Measurements from ENCODE around the gene SCCPDH. TPM values are rescaled to one million over a fixed set of nuclear protein-coding genes. Genes with fewer than 3 reads are reported as not detected.

SCCPDH gene
- total and polyA plus RNA-seq, 2 donors (not counting 1 experiment from before 2014, with no cell fraction given) = 47.8 to 58.0 TPM

GRCh38 chr1:246761396-246761795 lies 37.2 kb downstream of the SCCPDH start:
- no peaks in the 10 kb centered on the region for H4K20me1 ChIP-seq (ENCODE audit: control insufficient read depth, extremely low read depth, insufficient read depth, low read length)
- H2AFZ ChIP-seq (ENCODE audit: low read length) = no peak overlapping the region
- H3K4me2 ChIP-seq (ENCODE audit: extremely low read depth, insufficient read depth, low read length) = no peak overlapping the region
- H3K27me3 ChIP-seq (ENCODE audit: control insufficient read depth, insufficient read depth, low read length) = no peaks in the 10 kb centered on the region
- DNase-seq (ENCODE audit: low read depth in 2 of 2) = peak; percentile 4
- no peaks in the 10 kb centered on the region for H3K9me3 ChIP-seq (ENCODE audit: control insufficient read depth, insufficient read depth, low read depth, low read length)
- H3K4me1 ChIP-seq (ENCODE audit: control insufficient read depth, extremely low read depth, insufficient read depth, low read length) = no peaks in the 10 kb centered on the region
- H3K4me3 ChIP-seq (replicated peaks in 1 of 4; ENCODE audit: control extremely low read depth in 1 of 4, insufficient read depth in 1 of 4, low read depth in 3 of 4, low read length in 4 of 4) = no peak overlapping the region
- H3K79me2 ChIP-seq (ENCODE audit: control insufficient read depth, insufficient read depth, low read length) = no peaks in the 10 kb centered on the region
- H3K36me3 ChIP-seq (ENCODE audit: control insufficient read depth, insufficient read depth, low read length) = peaks cover 9% of the 10 kb centered on the region
- TF ChIP-seq CTCF (conservative IDR thresholded peaks at IDR 0.05 in 1 of 2, IDR thresholded peaks at IDR 0.05 in 1 of 2; ENCODE audit: low read depth in 1 of 2, low read length in 2 of 2) (no peak), EZH2 (IDR thresholded peaks at IDR 0.05; ENCODE audit: low read length, missing control alignments) (no peak)
- no peak overlapping the region for H3K9ac ChIP-seq (ENCODE audit: insufficient read depth, low read length)
- H3K27ac ChIP-seq (ENCODE audit: insufficient read depth, low read length) = no peak overlapping the region

DNA sequence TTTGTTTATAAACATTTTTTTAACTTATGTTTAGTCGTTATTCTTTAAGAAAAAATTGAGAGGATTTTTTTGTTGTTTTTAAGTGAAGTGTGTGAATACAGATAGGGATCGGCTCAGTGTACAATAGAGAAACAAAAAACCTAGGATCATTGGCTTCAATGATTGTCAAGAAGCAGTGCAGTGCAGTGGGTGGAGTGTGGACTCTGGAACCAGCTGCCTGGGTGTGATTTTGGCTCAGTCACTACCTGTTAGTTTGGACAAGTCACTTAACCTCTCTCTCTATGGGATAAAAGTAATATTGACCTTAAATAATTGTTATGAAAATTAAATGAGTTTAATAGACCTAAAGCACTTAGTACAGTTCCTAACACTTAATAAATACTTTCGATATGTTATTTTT lies 41.3 kb downstream of the SCCPDH start:
- no peak overlapping the region for H2AFZ ChIP-seq (ENCODE audit: low read length)
- no peak overlapping the region for H3K9ac ChIP-seq (ENCODE audit: insufficient read depth, low read length)
- no peaks in the 10 kb centered on the region for H4K20me1 ChIP-seq (ENCODE audit: control insufficient read depth, extremely low read depth, insufficient read depth, low read length)
- no peaks in the 10 kb centered on the region for H3K79me2 ChIP-seq (ENCODE audit: control insufficient read depth, insufficient read depth, low read length)
- TF ChIP-seq CTCF (conservative IDR thresholded peaks at IDR 0.05 in 1 of 2, IDR thresholded peaks at IDR 0.05 in 1 of 2; ENCODE audit: low read depth in 1 of 2, low read length in 2 of 2) (no peak), EZH2 (IDR thresholded peaks at IDR 0.05; ENCODE audit: low read length, missing control alignments) (no peak)
- no peak for DNase-seq (ENCODE audit: low read depth in 2 of 2)
- no peak overlapping the region for H3K27ac ChIP-seq (ENCODE audit: insufficient read depth, low read length)
- H3K27me3 ChIP-seq (ENCODE audit: control insufficient read depth, insufficient read depth, low read length) = no peaks in the 10 kb centered on the region
- H3K4me3 ChIP-seq (replicated peaks in 1 of 4; ENCODE audit: control extremely low read depth in 1 of 4, insufficient read depth in 1 of 4, low read depth in 3 of 4, low read length in 4 of 4) = no peak overlapping the region
- no peak overlapping the region for H3K4me2 ChIP-seq (ENCODE audit: extremely low read depth, insufficient read depth, low read length)
- peaks cover 5% of the 10 kb centered on the region for H3K4me1 ChIP-seq (ENCODE audit: control insufficient read depth, extremely low read depth, insufficient read depth, low read length)
- H3K9me3 ChIP-seq (ENCODE audit: control insufficient read depth, insufficient read depth, low read depth, low read length) = no peaks in the 10 kb centered on the region
- peaks cover 9% of the 10 kb centered on the region for H3K36me3 ChIP-seq (ENCODE audit: control insufficient read depth, insufficient read depth, low read length)

DNA sequence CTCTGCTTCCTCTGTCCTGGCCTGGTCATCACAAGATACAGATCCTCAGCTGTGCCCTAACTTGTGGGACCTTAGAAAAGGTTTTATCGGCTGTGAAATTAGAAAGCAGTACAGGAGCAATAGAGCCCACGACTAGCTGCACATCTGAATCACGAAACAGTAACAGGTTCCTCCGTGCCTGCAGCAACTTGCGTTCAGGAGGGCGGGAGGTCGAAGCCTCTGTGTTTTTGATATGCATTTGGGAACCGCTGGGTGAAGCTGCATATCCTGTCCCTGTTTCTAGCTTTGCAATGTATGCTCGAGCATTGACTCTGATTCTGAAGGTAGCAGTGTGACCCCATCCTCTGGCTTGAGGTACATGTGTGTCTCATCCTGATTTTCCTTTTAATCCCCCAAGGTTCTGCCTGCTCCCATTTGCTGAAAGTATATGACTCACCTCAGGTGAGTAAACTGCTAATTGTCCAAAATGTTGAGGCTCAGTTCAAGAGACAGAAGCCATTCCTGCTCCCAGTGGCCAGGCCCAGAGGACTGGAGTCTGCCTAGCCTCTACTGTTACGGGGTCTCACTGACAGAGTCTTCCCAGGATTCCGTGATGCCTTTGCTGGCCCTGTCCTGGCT lies 44.3 kb downstream of the SCCPDH start:
- no peak for TF ChIP-seq CTCF (conservative IDR thresholded peaks at IDR 0.05 in 1 of 2, IDR thresholded peaks at IDR 0.05 in 1 of 2; ENCODE audit: low read depth in 1 of 2, low read length in 2 of 2)
- TF ChIP-seq EZH2 (IDR thresholded peaks at IDR 0.05; ENCODE audit: low read length, missing control alignments) = no peak
- Histone ChIP-seq H3K79me2 (ENCODE audit: control insufficient read depth, insufficient read depth, low read length) (no peaks in the 10 kb centered on the region), H2AFZ (ENCODE audit: low read length) (no peak overlapping the region), H3K4me3 (replicated peaks in 1 of 4; ENCODE audit: control extremely low read depth in 1 of 4, insufficient read depth in 1 of 4, low read depth in 3 of 4, low read length in 4 of 4) (no peak overlapping the region), H3K4me2 (ENCODE audit: extremely low read depth, insufficient read depth, low read length) (no peak overlapping the region), H3K9me3 (ENCODE audit: control insufficient read depth, insufficient read depth, low read depth, low read length) (no peaks in the 10 kb centered on the region), H3K4me1 (ENCODE audit: control insufficient read depth, extremely low read depth, insufficient read depth, low read length) (peaks cover 5% of the 10 kb centered on the region), H3K27me3 (ENCODE audit: control insufficient read depth, insufficient read depth, low read length) (no peaks in the 10 kb centered on the region), H3K27ac (ENCODE audit: insufficient read depth, low read length) (peak overlapping the region; percentile 63), H3K9ac (ENCODE audit: insufficient read depth, low read length) (no peak overlapping the region), H4K20me1 (ENCODE audit: control insufficient read depth, extremely low read depth, insufficient read depth, low read length) (no peaks in the 10 kb centered on the region), H3K36me3 (ENCODE audit: control insufficient read depth, insufficient read depth, low read length) (peaks cover 3% of the 10 kb centered on the region)
- no peak for DNase-seq (ENCODE audit: low read depth in 2 of 2)

All from fibroblast of lung (primary cell).